ENCODE results near the gene CCNL2. TPM values are rescaled to one million over a fixed set of nuclear protein-coding genes. Genes with fewer than 3 reads are reported as not detected.

Gene CCNL2
- total RNA-seq, 1 experiment from 2014 or later, result 142 TPM

DNA sequence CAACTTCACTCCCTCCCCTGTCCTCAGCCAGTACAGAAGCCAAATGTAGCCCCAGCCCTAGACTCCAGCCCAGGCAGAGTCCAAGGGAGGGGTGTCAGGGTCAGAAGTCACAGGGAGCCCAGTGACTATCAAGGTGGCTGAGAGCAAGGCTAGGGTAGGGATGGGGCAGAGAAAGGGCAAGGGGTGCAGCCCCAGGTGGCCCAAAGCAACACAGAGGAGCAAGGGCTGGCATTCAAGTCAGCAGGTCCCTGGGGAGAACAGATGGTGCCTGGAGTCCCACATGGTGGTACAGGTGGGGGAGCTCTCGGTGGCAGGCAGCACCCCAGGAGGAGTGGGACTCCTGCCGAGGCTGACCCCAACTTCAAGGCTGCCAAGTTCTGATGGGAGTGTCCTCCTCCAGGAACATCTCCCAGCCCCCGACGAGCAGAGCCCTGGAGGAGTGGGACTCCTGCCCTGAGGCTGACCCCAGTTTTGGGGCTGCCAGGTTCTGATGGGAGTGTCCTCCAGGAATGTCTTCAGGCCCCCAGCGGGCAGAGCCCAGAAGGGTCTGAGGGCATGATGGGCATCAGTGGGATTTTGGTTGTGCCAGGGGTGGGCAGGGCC, 46.2 kb downstream of the CCNL2 start:
- peaks cover 17% of the 10 kb centered on the region for H3K27me3 Mint-ChIP-seq (ENCODE audit: low read depth)
- H3K4me3 Mint-ChIP-seq, result peak overlapping the region; percentile 73
- TF ChIP-seq, protein P1, sequence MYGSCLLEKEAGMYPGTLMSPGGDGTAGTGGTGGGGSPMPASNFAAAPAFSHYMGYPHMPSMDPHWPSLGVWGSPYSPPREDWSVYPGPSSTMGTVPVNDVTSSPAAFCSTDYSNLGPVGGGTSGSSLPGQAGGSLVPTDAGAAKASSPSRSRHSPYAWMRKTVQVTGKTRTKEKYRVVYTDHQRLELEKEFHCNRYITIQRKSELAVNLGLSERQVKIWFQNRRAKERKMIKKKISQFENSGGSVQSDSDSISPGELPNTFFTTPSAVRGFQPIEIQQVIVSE (CRISPR knock-in tag; IDR thresholded peaks at IDR 0.05; ENCODE audit: borderline replicate concordance), result no peak
- TF ChIP-seq RORB (CRISPR knock-in tag; IDR thresholded peaks at IDR 0.05) (no peak), MYBL2 (CRISPR knock-in tag; IDR thresholded peaks at IDR 0.05) (no peak), ZBTB43 (CRISPR knock-in tag; IDR thresholded peaks at IDR 0.05) (0 out of 2 replicates have a peak, but pooled peaks have one; percentile 35), RELA (CRISPR knock-in tag; IDR thresholded peaks at IDR 0.05; ENCODE audit: borderline replicate concordance) (0 out of 2 replicates have a peak, but pooled peaks have one; percentile 55), E2F1 (CRISPR knock-in tag; IDR thresholded peaks at IDR 0.05) (no peak), FOXK1 (CRISPR knock-in tag; IDR thresholded peaks at IDR 0.05) (no peak), SOX15 (CRISPR knock-in tag; IDR thresholded peaks at IDR 0.05) (no peak), SP1 (CRISPR knock-in tag; conservative IDR thresholded peaks at IDR 0.05) (no peak), CREM (CRISPR knock-in tag; IDR thresholded peaks at IDR 0.05) (no peak), TEAD1 (CRISPR knock-in tag; IDR thresholded peaks at IDR 0.05) (no peak), FOXJ3 (CRISPR knock-in tag; IDR thresholded peaks at IDR 0.05; ENCODE audit: borderline replicate concordance) (no peak), ETV6 (CRISPR knock-in tag; IDR thresholded peaks at IDR 0.05) (no peak), ATF1 (CRISPR knock-in tag; IDR thresholded peaks at IDR 0.05) (no peak), ZNF423 (CRISPR knock-in tag; IDR thresholded peaks at IDR 0.05) (0 out of 2 replicates have a peak, but pooled peaks have one; percentile 13)
- TF ChIP-seq, protein P2, sequence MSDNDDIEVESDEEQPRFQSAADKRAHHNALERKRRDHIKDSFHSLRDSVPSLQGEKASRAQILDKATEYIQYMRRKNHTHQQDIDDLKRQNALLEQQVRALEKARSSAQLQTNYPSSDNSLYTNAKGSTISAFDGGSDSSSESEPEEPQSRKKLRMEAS (CRISPR knock-in tag; IDR thresholded peaks at IDR 0.05), result no peak
- CTCF ChIA-PET, result interaction anchor here (1.0 to 1.9 kb wide), 4 partner anchors 19 to 61 kb away, joined by 3 to 10 read pairs (median 4); no protein-coding TSS in a partner anchor
- H3K9me3 Mint-ChIP-seq, result no peaks in the 10 kb centered on the region
- DNase-seq (ENCODE audit: low spot score) (no peak), ATAC-seq (no peak)
- peaks cover 21% of the 10 kb centered on the region for H3K4me1 Mint-ChIP-seq
- no peak overlapping the region; the same call in 1 of the 2 replicates for H3K27ac Mint-ChIP-seq
- POLR2A ChIA-PET, result no interaction called here
- no peaks in the 10 kb centered on the region for H3K36me3 Mint-ChIP-seq

DNA sequence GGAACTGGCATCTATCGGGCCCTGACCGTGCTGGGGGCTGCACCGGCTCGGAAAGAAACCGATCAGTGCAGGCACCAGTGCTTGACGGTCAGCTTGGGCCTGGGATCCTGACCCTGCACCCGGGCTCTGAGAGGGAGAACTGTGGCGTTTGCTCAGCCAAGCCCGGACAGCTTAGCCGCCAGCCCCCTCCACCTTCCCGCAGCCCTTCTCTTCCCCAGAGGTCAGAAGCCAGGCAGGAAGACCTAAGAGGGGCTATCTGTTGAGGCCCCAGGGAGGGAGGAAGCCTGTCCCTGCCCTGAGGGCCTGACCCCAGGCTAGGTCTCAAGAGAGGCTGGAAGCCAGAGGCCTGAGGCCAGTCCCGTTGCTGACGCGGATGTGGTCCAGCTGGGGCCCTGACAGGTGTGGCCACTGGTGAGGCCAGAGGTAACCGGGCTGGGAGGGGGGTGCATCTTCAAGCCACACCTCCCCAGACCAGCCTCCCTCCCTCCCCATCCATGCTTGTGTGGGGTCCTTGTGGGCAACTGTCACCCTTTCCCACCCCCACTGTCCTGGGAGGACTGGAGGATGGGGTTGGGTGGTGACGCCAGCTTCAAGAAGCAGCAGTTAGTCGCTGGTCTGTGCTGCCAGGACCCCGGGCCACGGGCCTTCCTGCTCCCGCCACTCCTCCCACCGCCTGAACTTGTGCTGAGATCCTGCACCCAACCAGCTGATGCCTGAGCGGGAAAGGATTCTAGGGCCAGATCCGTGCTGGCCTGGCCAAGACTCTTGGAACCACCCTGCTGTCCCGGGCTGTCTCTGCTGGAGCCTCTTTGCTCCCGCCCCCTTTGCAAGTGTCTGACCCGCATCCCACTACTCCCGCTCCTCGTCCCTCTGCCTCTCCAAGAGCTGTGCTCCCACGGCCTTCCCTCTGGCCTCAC, 47.4 kb downstream of the CCNL2 start:
- ChIA-PET POLR2A (interaction anchor here (0.6 kb wide), 1 partner anchor 20 kb away, joined by 3 read pairs; no protein-coding TSS in a partner anchor), CTCF (interaction anchor here (0.5 to 1.9 kb wide), 6 partner anchors 10 to 427 kb away, joined by 3 to 10 read pairs (median 4); no protein-coding TSS in a partner anchor)
- no peaks in the 10 kb centered on the region for H3K36me3 Mint-ChIP-seq
- TF ChIP-seq ZBTB43 (CRISPR knock-in tag; IDR thresholded peaks at IDR 0.05), result no peak
- TF ChIP-seq ARID4B (CRISPR knock-in tag; IDR thresholded peaks at IDR 0.05; ENCODE audit: borderline replicate concordance), result no peak
- TF ChIP-seq ESRRA (CRISPR knock-in tag; IDR thresholded peaks at IDR 0.05; ENCODE audit: borderline replicate concordance), result 0 out of 2 replicates have a peak, but pooled peaks have one; percentile 36
- peak; percentile 72 for TF ChIP-seq ZNF263 (CRISPR knock-in tag; IDR thresholded peaks at IDR 0.05; ENCODE audit: low read depth)
- H3K27ac Mint-ChIP-seq, result peak overlapping the region; percentile 78
- no peak for DNase-seq (ENCODE audit: low spot score)
- no peaks in the 10 kb centered on the region for H3K9me3 Mint-ChIP-seq
- peaks cover 27% of the 10 kb centered on the region for H3K4me1 Mint-ChIP-seq
- ATAC-seq, result no peak
- H3K27me3 Mint-ChIP-seq (ENCODE audit: low read depth), result peaks cover 17% of the 10 kb centered on the region
- peak overlapping the region; percentile 49 for H3K4me3 Mint-ChIP-seq

Measured in WTC11 (cell line).